ENCODE results near the gene MACROD2.
"Not testable (repeated sequence)": the region's sequence is repeated elsewhere in the genome, so short reads cannot be mapped to it uniquely, and the experiment has no call there.

MACROD2 gene

DNA sequence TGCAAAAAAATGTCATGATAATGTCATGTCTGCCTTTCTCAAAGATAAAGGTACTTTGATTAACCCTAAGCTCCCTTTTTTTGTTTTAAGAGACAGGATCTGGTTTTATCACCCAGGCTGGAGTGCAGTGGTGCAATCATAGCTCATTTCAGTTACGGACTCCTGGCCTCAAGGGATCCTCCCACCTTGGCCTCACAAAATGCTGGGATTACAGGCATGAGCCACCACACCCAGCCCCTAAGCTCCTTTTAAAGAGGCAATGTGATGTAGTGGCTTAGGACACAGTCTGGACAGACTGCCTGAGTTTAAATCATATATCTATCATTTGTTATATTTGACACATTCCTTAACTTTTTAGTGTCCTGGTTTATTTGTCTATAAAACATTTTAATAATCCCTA lies 265.1 kb downstream of the MACROD2 start:
- in situ Hi-C loops (cut with HindIII; ENCODE audit: low pct_unique_long_range_greater_than_20kb, low sequenced_read_pairs), result no loop called here
- no peak for TF ChIP-seq JUND (IDR thresholded peaks at IDR 0.05; ENCODE audit: low read depth)
- no peak for DNase-seq (ENCODE audit: low read depth in 1 of 2, low spot score in 1 of 2)

DNA sequence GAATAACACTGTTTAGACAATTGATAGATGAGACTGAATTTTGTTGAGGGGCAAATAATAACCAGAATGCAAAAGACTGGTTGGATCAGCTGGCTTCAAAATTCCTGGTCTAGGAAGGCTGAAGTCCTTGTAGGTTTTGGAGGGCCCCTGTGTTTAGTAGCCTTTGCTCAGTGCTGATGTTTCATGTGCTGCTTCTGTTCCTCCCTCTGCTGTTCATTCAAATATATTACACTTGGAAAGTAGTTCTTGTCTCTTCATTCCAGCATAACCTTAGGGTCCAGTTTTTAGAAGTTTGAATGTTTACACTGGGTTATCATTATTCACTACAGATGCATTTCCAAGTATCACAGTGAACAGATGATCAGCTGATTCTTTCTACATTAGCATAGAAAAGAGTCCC lies 269.6 kb downstream of the MACROD2 start:
- in situ Hi-C loops (cut with HindIII; ENCODE audit: low pct_unique_long_range_greater_than_20kb, low sequenced_read_pairs), result no loop called here
- no peak for TF ChIP-seq JUND (IDR thresholded peaks at IDR 0.05; ENCODE audit: low read depth)
- peak; percentile 14 to 35 for DNase-seq (ENCODE audit: low read depth in 1 of 2, low spot score in 1 of 2)

DNA sequence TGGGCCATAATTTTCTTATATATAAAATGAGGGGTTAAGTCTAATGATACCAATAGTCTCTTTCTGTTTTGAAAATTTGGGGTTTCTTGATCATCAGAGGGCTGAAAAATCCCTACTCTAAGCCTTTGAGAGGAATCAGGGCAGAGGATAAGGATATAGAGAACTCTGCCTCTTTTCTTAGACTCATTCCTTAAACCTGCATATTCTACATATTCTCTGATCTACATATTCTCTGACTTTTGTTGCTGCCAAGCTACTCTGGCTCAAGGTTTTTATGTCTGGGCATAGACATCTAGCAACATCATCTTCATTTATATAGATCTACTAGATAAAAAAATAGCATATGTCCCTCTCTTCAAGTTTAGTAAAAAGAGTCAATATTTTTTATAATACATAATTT lies 270.9 kb downstream of the MACROD2 start:
- no peak for DNase-seq (ENCODE audit: low read depth in 1 of 2, low spot score in 1 of 2)
- no peak for TF ChIP-seq JUND (IDR thresholded peaks at IDR 0.05; ENCODE audit: low read depth)
- in situ Hi-C loops (cut with HindIII; ENCODE audit: low pct_unique_long_range_greater_than_20kb, low sequenced_read_pairs), result no loop called here

DNA sequence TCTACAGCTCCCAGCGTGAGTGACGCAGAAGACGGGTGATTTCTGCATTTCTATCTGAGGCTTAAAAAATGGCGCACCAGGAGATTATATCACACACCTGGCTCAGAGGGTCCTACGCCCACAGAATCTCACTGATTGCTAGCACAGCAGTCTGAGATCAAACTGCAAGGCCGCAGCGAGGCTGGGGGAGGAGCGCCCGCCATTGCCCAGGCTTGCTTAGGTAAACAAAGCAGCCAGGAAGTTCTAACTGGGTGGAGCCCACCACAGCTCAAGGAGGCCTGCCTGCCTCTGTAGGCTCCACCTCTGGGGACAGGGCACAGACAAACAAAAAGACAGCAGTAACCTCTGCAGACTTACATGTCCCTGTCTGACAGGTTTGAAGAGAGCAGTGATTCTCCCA lies 275.4 kb downstream of the MACROD2 start:
- DNase-seq (ENCODE audit: low read depth in 1 of 2, low spot score in 1 of 2); in situ Hi-C loops (cut with HindIII; ENCODE audit: low pct_unique_long_range_greater_than_20kb, low sequenced_read_pairs): not testable (repeated sequence)

DNA sequence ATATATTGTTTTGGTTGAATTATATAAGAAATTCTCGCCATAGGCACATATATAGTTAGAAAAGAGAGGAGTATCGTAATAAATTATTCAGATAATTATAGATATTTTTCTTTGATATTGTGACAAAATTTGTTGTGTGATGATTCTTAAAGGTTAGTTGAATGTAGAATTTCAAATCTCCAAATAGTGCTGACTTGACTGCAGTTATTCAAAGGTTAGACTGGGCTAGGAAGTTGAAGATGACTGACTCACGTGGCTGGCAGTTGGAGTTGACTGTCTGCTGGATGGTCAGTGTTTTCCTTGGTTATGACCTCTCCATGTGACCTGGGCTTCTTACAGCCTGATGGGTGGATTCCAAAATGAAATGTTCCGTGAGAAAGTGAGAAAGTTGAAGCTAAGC lies 286.8 kb downstream of the MACROD2 start:
- TF ChIP-seq JUND (IDR thresholded peaks at IDR 0.05; ENCODE audit: low read depth), result no peak
- in situ Hi-C loops (cut with HindIII; ENCODE audit: low pct_unique_long_range_greater_than_20kb, low sequenced_read_pairs), result no loop called here
- DNase-seq (ENCODE audit: low read depth in 1 of 2, low spot score in 1 of 2), result no peak

DNA sequence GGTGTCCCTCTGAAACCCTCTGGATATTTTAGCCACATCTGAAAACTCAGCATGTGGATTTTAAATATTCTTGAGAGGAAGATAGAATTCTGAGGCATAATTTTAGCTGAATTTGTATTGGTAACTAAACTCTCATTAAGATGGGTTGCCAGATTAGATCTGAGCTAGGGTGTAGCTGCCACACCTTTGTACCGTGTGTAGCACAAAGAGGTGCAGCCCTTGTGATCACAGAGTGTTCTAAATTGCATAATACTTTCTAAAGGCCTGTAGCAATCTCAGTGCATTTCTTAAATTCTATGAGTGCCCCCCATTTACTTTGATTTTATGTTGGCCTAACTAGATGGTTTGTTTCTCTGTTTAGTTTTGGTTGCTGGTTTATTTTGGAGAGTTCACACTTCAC lies 289.1 kb downstream of the MACROD2 start:
- no peak for DNase-seq (ENCODE audit: low read depth in 1 of 2, low spot score in 1 of 2)
- TF ChIP-seq JUND (IDR thresholded peaks at IDR 0.05; ENCODE audit: low read depth), result no peak
- in situ Hi-C loops (cut with HindIII; ENCODE audit: low pct_unique_long_range_greater_than_20kb, low sequenced_read_pairs), result no loop called here

DNA sequence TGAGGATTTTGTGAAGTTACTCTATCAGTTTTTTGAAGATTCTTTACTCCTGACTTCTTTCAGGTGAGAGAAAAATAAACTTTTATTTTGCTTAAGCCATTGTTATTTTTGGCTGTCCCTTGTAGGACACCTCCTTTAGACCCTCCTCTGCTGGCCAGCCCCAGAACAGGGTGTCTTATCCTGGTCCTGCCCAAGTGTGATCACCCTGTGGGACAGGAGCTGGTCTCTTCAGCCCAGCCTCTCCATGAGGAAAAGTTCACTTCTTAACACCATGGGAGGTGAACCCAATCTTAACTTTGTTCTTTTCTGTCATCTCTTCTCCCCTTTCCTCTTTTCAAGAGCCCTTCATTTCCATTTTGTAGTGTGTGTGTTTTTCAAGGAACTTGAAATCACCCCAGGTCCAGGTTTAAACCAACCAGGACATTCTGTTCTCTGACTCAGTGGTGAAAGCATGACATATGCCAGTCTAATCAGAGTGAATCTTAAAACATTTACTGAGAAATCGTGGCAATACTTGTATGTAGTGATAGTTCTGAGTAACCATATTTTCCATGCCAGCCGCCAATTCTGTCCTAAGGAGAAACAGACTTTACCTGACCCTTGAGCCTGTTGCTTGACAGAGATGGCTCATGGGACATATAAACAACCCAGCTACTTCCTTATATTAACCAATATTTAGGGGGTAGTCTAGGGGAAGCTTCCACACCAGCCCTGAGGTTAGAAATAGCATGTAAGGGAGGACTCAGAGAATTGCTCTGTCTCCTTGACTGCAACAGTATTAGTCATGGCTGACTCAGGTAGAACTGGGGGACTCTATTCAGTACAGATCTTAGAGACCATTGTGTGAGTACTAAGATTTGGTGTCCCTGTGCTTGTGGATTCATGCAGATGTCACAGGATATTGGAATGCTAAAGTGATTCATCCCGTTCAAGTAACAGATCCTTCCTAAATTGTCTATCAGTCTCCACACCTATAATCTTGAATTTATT lies 293.3 kb downstream of the MACROD2 start:
- in situ Hi-C loops (cut with HindIII; ENCODE audit: low pct_unique_long_range_greater_than_20kb, low sequenced_read_pairs), result no loop called here
- TF ChIP-seq JUND (IDR thresholded peaks at IDR 0.05; ENCODE audit: low read depth), result no peak
- DNase-seq (ENCODE audit: low read depth in 1 of 2, low spot score in 1 of 2), result no peak

DNA sequence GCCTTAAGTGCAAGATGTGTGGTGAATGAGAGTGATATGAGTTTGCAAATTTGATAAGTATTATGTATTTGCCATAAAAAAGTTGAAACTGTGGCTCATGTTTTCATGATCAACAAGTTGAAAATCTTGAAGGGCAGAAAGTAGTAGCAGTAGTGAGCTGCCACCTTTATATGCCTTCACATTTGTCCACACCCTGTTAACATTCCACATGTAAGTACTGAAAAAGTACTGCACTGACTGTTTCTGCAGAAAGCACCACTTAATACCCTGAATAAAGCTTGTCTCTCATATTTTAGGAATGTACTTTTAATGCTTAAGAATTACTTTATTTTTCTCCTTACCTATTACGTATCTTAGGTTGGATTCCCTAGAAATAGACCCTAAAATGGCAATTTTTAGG lies 296.2 kb downstream of the MACROD2 start:
- in situ Hi-C loops (cut with HindIII; ENCODE audit: low pct_unique_long_range_greater_than_20kb, low sequenced_read_pairs), result no loop called here
- TF ChIP-seq JUND (IDR thresholded peaks at IDR 0.05; ENCODE audit: low read depth), result no peak
- no peak for DNase-seq (ENCODE audit: low read depth in 1 of 2, low spot score in 1 of 2)

DNA sequence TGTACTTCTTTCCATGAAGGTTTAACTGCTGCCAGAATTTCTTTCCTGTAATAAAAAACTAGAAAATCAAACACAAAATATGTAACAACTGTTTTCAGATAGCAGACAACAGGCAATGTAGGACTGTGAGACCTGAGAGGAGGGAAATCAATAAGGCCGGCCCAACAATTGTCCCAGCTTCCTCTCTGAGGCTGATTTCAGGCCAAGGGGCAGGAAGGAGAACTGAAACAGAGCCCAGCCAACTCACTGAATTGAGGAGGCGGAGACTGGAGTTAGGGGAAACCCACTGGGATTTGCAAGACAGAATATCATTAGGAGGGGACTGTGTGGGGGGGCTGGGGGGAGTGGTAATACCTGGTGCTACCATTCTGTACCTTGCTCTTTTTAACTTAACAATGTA lies 299.9 kb downstream of the MACROD2 start:
- in situ Hi-C loops (cut with HindIII; ENCODE audit: low pct_unique_long_range_greater_than_20kb, low sequenced_read_pairs), result no loop called here
- DNase-seq (ENCODE audit: low read depth in 1 of 2, low spot score in 1 of 2), result no peak

DNA sequence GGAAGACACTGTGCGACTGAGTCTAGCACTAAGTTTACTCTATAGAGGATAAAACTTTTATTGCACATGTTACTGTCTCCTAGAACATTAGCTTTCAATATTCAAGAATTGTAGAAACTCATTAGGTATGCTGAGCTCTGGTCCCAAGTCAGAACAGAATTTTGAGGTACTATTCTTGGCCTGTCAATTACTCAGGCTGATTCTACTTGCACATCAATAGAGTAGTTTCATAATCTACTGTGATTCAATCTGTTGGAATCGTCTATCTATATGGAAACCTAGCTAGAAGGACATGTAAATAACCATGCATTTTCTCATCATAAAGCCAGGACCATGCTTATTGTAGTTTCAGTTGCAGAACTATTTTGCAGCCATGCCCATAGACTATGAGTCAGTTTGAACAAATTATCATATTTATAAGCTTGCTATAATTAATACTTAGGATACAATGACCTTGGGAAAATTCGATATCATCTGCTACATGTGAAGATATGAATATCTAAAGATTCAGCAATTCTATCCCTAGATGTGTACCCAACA lies 300.5 kb downstream of the MACROD2 start:
- DNase-seq (ENCODE audit: low read depth in 1 of 2, low spot score in 1 of 2), result no peak
- TF ChIP-seq JUND (IDR thresholded peaks at IDR 0.05; ENCODE audit: low read depth), result no peak
- in situ Hi-C loops (cut with HindIII; ENCODE audit: low pct_unique_long_range_greater_than_20kb, low sequenced_read_pairs), result no loop called here

More for the DNA sequence above, 299.9 kb downstream of the MACROD2 start:
- TF ChIP-seq JUND (IDR thresholded peaks at IDR 0.05; ENCODE audit: low read depth), result no peak

DNA sequence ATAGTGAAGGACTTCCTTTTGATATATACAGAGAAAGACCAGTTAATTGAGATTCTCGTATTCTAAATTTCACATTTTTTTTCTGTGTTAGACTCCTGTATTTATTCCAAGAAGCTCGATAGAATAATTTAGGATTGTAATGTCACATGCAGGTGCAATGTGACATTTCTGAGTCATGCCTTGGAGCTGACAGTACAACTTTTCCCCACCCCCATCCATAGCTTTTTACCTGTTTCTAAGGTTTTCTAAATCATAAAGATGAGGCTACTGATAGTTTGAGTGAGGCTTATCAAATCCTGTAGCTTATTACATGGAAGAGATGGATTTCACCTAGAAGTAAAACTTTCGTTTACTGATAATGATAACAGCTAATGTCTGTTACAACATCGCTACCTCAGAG lies 304.5 kb downstream of the MACROD2 start:
- in situ Hi-C loops (cut with HindIII; ENCODE audit: low pct_unique_long_range_greater_than_20kb, low sequenced_read_pairs), result no loop called here
- DNase-seq (ENCODE audit: low read depth in 1 of 2, low spot score in 1 of 2), result no peak
- TF ChIP-seq JUND (IDR thresholded peaks at IDR 0.05; ENCODE audit: low read depth), result no peak

DNA sequence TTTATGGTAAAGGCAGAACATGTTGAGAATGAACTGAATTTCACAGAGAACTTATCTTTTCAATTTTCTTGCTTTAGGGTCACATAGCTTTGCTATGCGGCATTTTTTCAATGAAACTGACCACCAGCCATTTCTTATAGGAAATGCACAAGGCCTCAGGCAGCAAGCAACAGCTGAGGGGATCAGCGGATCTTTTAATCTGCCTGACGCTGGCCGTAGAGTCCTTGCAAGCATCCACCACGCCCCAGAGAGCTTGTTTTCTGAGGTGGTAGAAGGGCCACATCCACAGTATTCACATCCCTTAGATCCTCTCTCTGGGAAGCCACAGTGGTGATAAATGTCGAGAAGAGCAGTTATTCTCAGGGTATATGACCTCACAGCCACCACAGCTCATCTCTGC lies 307.8 kb downstream of the MACROD2 start:
- no peak for DNase-seq (ENCODE audit: low read depth in 1 of 2, low spot score in 1 of 2)
- in situ Hi-C loops (cut with HindIII; ENCODE audit: low pct_unique_long_range_greater_than_20kb, low sequenced_read_pairs), result no loop called here
- no peak for TF ChIP-seq JUND (IDR thresholded peaks at IDR 0.05; ENCODE audit: low read depth)

DNA sequence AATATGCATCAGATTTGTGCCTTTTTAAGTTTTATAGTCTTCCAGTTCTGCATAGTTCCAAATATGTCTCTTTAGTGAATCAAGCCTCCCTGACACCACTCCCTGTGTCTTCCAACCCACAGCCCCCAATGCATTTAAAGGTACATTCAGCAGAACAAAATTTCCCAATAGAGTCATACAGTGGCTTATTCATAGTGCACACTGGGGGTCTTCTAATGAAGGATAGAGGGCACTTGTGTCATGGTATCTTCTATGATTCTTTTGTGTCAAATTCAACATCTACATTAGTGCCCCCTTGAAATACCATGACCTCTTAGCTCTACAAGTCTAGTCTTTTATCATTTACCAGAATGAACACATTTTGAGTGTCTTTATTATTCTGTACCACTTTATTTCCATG lies 308.3 kb downstream of the MACROD2 start:
- no peak for TF ChIP-seq JUND (IDR thresholded peaks at IDR 0.05; ENCODE audit: low read depth)
- DNase-seq (ENCODE audit: low read depth in 1 of 2, low spot score in 1 of 2), result no peak
- in situ Hi-C loops (cut with HindIII; ENCODE audit: low pct_unique_long_range_greater_than_20kb, low sequenced_read_pairs), result no loop called here

Data from T47D (cell line).